Stimulated activated CD4-positive, alpha-beta T cell treated with anti-CD3 and anti-CD28 coated beads, Interleukin-1b, Interleukin-23, amount 100 ng/mL, for 1 hour (primary cell): Measurements from ENCODE around the gene TRAPPC2L.

Experiments used
- DNase-seq, 2 donors: peaks; one replicate each; pipeline ENCODE4 v3.0.0-alpha.2; 2020; ENCODE audit warnings: low read depth in 2 of 2

The TRAPPC2L gene

GRCh38 chr16:88909431-88910210 is 52.7 kb downstream of the TRAPPC2L start:
- no peak for DNase-seq

- no peak for DNase-seq
These were observed 53.6 kb downstream of the TRAPPC2L start for GRCh38 chr16:88910284-88911135.

GRCh38 chr16:88911136-88911945 is 54.4 kb downstream of the TRAPPC2L start:
- DNase-seq, result no peak

DNA sequence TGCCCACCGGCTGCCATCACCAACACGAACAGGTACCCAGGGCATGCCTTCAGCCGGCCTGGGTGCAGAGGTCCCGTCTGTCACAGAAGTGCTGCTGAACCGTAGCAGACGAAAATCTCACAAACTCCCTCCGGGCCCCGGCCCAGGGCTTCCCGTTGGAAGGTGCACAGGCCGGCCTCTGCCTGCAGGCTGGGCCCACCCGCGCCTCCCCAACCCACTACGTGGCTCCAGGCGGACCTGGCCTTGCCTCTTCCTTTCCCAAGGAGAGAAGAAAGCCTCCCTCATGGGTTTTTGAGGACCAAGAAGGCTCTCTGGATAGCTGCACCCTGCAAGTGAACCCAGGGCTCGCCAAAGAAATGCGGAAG is 55.0 kb downstream of the TRAPPC2L start:
- no peak for DNase-seq
